Adrenal gland (tissue), 12 donors: ENCODE data around the gene DDX59. TPM values are rescaled to one million over a fixed set of nuclear protein-coding genes. Genes with fewer than 3 reads are reported as not detected.

ENCODE experiments used
- DNase-seq, 7 donors: peaks; one replicate each; pipeline ENCODE4 v3.0.0-alpha.2; 2019 to 2020
- H3K27ac ChIP-seq, 5 donors: fragments of 200-600 bp; sonication (generic) in 4 of 5; 1 replicate in 3 of 5; 2 replicates in 2 of 5; pipeline versions ENCODE4 v1.5.1 to v1.8.0; 2016 to 2020; ENCODE audit warnings: mild to moderate bottlenecking in 1 of 5
- H3K27me3 ChIP-seq: fragments of 200-600 bp; 2 replicates; pipeline ENCODE4 v1.8.0; 2021
- H3K36me3 ChIP-seq, 2 donors: fragments of 200-600 bp; replicated peaks in 1 of 2; 1 replicate in 1 of 2; 2 replicates in 1 of 2; pipeline versions ENCODE4 v1.5.1 to v1.8.0; 2018 to 2022
- H3K4me1 ChIP-seq, 2 donors: fragments of 200-600 bp; replicated peaks in 1 of 2; 1 replicate in 1 of 2; 2 replicates in 1 of 2; pipeline versions ENCODE4 v1.5.1 to v1.8.0; 2018 to 2021
- H3K4me3 ChIP-seq, 4 donors: fragments of 200-600 bp; sonication (generic) in 3 of 4; one replicate each; pipeline ENCODE4 v1.5.1; 2016 to 2018
- H3K9me3 ChIP-seq, 3 donors: fragments of 200-600 bp; sonication (generic) in 1 of 3; replicated peaks in 1 of 3; 1 replicate in 2 of 3; 2 replicates in 1 of 3; pipeline versions ENCODE4 v1.5.1 to v1.8.0; 2016 to 2021
- POLR2A ChIP-seq, 2 donors: fragments of 450-650 bp; IDR thresholded peaks; one replicate each; pipeline ENCODE4 v1.6.1; 2017; ENCODE audit warnings: antibody characterized with exemption in 2 of 2, mild to moderate bottlenecking in 2 of 2, moderate library complexity in 1 of 2
- WGBS, 4 donors: extraction: QIAGEN DNeasy Blood & Tissue Kit in 2 of 4; methylation state at CpG; one replicate each; pipeline versions ENCODE4 v1.1.5 to v1.1.7; 2013 to 2017; 5-methylcytosine and 5-hydroxymethylcytosine counted together
- intact Hi-C, 2 donors: fragments of 100-400 bp; cut with DNase I; formaldehyde crosslinking; loops; one replicate each; pipeline versions ENCODE4 v1.14.1 to v1.15.0; 2022 to 2023
- polyA plus RNA-seq, 3 donors: library from polyadenylated mRNA; stranded (reverse); fragments of 200-250 nt in 2 of 3; fragments of 350-450 nt in 1 of 3; fragmentation: Illumina TruSeq in 1 of 3; extraction: RNeasy Lipid Tissue Mini Kit (QIAGEN cat#74804) in 1 of 3; gene quantifications; one replicate each; pipeline ENCODE4 v1.2.3, GENCODE V29; 2013 to 2014
- total RNA-seq, 9 donors: library from RNA; depleted of rRNA in 4 of 9; stranded (reverse); fragments of >200 nt in 4 of 9; fragments of 120-200 nt in 1 of 9; fragmentation: NEBNext Ultra II Directional in 1 of 9; extraction: Animal tissue kit (Norgen Biotek cat#: 25700) in 1 of 9; gene quantifications; one replicate each; pipeline versions ENCODE4 v1.1.0 to v1.2.4, GENCODE V29; 2013 to 2023
- TF ChIP-seq, protein P1 (sequence below), 6 experiments: fragments of 450-650 bp in 4 of 6; fragments of 200-600 bp in 2 of 6; sonication (generic) in 1 of 6; IDR thresholded peaks; 1 replicate in 5 of 6; 2 replicates in 1 of 6; pipeline versions ENCODE4 v1.5.1 to v1.8.0; 2016 to 2021; ENCODE audit warnings: antibody characterized with exemption in 6 of 6, mild to moderate bottlenecking in 2 of 6, moderate library complexity in 1 of 6
- donor health status: healthy with polysubstance abuse.
- donor health status: Bipolar disorder and iron deficiency.
- donor health status: DM: yes; HTN: yes; CAD: no.
- donor health status: DM: no; HTN: no; CAD: no.
- donor health status: DM: no; HTN: no; CAD: no.
- donor health status: DM: yes; HTN: yes; CAD: no.

DDX59 gene
- total and polyA plus RNA-seq, 12 donors, result 13.5 to 46.1 (median 25.1) TPM

DNA sequence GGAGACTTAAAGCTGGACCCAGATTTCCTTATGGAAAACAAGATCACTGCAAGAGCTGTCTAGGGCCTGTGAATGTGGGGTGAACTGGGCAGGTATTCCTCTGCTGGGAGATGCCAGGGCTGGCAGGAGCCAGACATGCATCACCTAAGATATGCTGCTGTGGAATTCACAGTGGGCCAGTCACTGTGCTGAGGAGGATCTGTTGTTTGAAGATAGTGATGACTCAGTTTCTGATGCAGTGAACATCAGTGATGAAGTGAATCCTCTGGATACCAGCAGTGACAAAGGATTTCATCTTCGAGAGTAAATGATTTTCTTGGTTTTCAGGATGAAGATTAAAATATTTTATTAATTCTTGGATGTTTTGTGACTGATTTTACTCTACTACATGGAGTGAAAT lies 39.1 kb upstream of the DDX59 start:
- Histone ChIP-seq H3K4me3 (no peak overlapping the region), H3K27me3 (no peaks in the 10 kb centered on the region), H3K9me3 (no peaks in the 10 kb centered on the region), H3K27ac (no peak overlapping the region), H3K36me3 (no peaks in the 10 kb centered on the region), H3K4me1 (peaks cover 0 to 7% of the 10 kb centered on the region in 2 donors)
- peak in 1 of 7 donors; percentile 8 for DNase-seq
- intact Hi-C loops, result no loop called here
- TF ChIP-seq, protein P1, sequence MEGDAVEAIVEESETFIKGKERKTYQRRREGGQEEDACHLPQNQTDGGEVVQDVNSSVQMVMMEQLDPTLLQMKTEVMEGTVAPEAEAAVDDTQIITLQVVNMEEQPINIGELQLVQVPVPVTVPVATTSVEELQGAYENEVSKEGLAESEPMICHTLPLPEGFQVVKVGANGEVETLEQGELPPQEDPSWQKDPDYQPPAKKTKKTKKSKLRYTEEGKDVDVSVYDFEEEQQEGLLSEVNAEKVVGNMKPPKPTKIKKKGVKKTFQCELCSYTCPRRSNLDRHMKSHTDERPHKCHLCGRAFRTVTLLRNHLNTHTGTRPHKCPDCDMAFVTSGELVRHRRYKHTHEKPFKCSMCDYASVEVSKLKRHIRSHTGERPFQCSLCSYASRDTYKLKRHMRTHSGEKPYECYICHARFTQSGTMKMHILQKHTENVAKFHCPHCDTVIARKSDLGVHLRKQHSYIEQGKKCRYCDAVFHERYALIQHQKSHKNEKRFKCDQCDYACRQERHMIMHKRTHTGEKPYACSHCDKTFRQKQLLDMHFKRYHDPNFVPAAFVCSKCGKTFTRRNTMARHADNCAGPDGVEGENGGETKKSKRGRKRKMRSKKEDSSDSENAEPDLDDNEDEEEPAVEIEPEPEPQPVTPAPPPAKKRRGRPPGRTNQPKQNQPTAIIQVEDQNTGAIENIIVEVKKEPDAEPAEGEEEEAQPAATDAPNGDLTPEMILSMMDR (IDR thresholded peaks at IDR 0.05), result no peak
- no peak for TF ChIP-seq POLR2A (IDR thresholded peaks at IDR 0.05)
- 70 to 87% (median 84%) methylated on average over 1 of the region's 1 CpG for WGBS, 4 donors

DNA sequence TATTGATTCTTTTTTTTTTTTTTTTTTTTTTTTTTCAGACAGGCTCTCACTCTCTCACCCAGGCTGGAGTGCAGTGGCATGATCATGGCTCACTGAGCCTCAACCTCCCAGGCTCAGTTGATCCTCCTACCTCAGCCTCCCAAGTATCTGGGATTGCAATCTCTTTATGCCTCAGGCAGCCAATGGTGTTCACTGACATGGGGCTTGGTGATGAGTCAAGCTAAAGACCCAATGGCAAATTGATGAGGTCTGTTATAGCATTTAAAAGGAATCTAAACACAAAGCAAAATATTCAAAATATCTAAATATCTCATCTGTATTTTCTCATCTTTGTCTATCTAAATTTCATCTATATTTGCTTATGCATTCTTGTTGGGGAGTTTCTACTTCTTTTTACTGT lies 38.5 kb upstream of the DDX59 start:
- no peak for DNase-seq
- intact Hi-C loops, result no loop called here
- no peaks in the 10 kb centered on the region for H3K9me3 ChIP-seq
- H3K27ac ChIP-seq, result no peak overlapping the region
- no peaks in the 10 kb centered on the region for H3K27me3 ChIP-seq
- no peaks in the 10 kb centered on the region for H3K36me3 ChIP-seq
- peaks cover 0 to 7% of the 10 kb centered on the region in 2 donors for H3K4me1 ChIP-seq
- TF ChIP-seq, protein P1 (IDR thresholded peaks at IDR 0.05), result no peak
- TF ChIP-seq POLR2A (IDR thresholded peaks at IDR 0.05), result no peak
- no peak overlapping the region for H3K4me3 ChIP-seq

DNA sequence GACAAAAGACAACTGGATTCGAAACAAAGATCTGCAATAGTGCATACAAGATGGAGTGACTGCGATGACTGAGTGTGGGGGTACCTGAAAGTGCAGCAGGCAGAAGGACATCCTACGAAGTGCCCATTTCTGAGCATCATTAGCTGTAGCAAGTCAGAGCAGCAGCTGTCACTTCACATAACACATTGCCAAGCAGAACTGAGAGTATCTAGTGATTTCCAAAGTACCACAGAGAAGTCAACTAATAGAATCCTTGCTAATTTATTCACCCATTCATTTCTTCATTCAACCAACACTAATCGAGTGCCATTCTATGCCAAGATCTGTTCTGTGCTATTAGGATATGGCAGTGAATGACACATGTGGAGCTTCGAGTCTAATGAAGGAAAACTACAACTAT lies 37.4 kb upstream of the DDX59 start:
- Histone ChIP-seq H3K27me3 (no peaks in the 10 kb centered on the region), H3K4me1 (peaks cover 0 to 7% of the 10 kb centered on the region in 2 donors), H3K36me3 (no peaks in the 10 kb centered on the region), H3K27ac (peak overlapping the region in 1 of 5 donors; percentile 72), H3K9me3 (no peaks in the 10 kb centered on the region), H3K4me3 (no peak overlapping the region)
- TF ChIP-seq, protein P1 (IDR thresholded peaks at IDR 0.05), result no peak
- no peak for TF ChIP-seq POLR2A (IDR thresholded peaks at IDR 0.05)
- no peak for DNase-seq
- intact Hi-C loops, result no loop called here
- 82 to 98% (median 93%) methylated on average over 5 of the region's 5 CpGs for WGBS, 4 donors

DNA sequence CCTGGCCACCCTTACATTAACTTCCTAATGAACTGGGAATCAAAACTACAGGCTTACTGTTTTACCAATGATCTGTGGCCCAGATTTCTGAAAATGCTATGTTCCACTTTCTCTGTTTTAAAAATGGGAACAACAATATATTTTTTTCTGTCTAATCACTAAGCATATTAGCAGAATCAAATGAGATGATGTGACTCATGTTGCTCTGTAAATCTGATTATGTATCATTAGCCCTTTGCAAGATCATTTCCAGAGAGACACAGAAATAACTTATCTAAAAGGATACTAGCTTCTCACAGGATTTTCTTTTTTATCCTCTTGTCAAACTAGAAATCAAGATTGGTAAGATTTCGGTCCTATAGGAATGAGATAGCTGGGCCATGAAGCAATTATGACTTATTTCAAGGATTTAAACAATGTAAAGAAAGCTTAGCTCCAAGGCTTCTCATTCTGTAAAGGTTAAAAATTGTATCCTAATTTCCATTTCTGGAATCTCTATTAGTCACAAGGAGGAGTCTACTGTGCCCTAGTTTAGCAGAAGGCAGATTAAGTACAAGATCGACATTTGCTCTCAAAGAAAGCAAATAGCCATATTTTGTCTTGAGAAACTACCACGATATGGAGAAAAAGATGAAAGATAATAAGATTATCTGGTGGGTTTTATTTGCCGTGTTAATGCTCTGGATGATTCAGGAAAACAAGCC lies 36.6 kb upstream of the DDX59 start:
- 38 to 61% (median 50%) methylated on average over 4 of the region's 4 CpGs for WGBS, 4 donors
- no peaks in the 10 kb centered on the region for H3K27me3 ChIP-seq

More for the DNA sequence above, 36.6 kb upstream of the DDX59 start:
- H3K27ac ChIP-seq, result peak overlapping the region in 3 of 5 donors; percentile 6 to 72 (median 23)
- intact Hi-C loops, result no loop called here
- no peak for TF ChIP-seq POLR2A (IDR thresholded peaks at IDR 0.05)
- TF ChIP-seq, protein P1 (IDR thresholded peaks at IDR 0.05), result no peak
- H3K36me3 ChIP-seq, result no peaks in the 10 kb centered on the region
- peaks cover 0 to 7% of the 10 kb centered on the region in 2 donors for H3K4me1 ChIP-seq
- DNase-seq, result no peak
- H3K9me3 ChIP-seq, result no peaks in the 10 kb centered on the region
- H3K4me3 ChIP-seq, result no peak overlapping the region
